DND-41 (cell line): ENCODE results near the gene TCIRG1.

Source experiments
- ATAC-seq: fragments of 200-7000 bp; cut with Tn5 transposase; 3 replicates; pipeline ENCODE4 v1.9.1; 2021; ENCODE audit warnings: low read depth; ENCODE audit not compliant: insufficient read depth
- DNase-seq: peaks from one replicate; pipeline ENCODE4 v3.0.0-alpha.2; 2020
- H2AFZ ChIP-seq: 2 replicates; pipeline ENCODE4 v1.6.0; 2012; ENCODE audit warnings: low read depth, low read length
- H3K27ac ChIP-seq: 2 replicates; pipeline ENCODE4 v1.5.1; 2012; ENCODE audit warnings: low read length, inconsistent platforms
- H3K27me3 ChIP-seq: fragments of 200-600 bp; sonication (generic); 2 replicates; pipeline ENCODE4 v1.6.0; 2012; ENCODE audit warnings: low read length, mild to moderate bottlenecking, inconsistent platforms; ENCODE audit not compliant: insufficient read depth, poor library complexity
- H3K36me3 ChIP-seq: 2 replicates; pipeline ENCODE4 v1.5.1; 2012; ENCODE audit warnings: low read length, inconsistent platforms; ENCODE audit not compliant: insufficient read depth
- H3K4me1 ChIP-seq: 2 replicates; pipeline ENCODE4 v1.5.1; 2012; ENCODE audit warnings: mild to moderate bottlenecking, low read length; ENCODE audit not compliant: insufficient read depth
- H3K4me2 ChIP-seq: 2 replicates; pipeline ENCODE4 v1.6.0; 2012; ENCODE audit warnings: mild to moderate bottlenecking, moderate library complexity, low read length, inconsistent platforms; ENCODE audit not compliant: insufficient read depth
- H3K4me3 ChIP-seq, 2 experiments: fragments of 200-600 bp in 1 of 2; shearing (Covaris generic) in 1 of 2; 2 replicates each; pipeline ENCODE4 v1.5.1; 2012 to 2016; ENCODE audit warnings: inconsistent platforms in 2 of 2, low read length in 2 of 2, mild to moderate bottlenecking in 2 of 2, low read depth in 1 of 2, moderate library complexity in 1 of 2
- H3K79me2 ChIP-seq: 2 replicates; pipeline ENCODE4 v1.6.0; 2012; ENCODE audit warnings: low read length, inconsistent platforms; ENCODE audit not compliant: insufficient read depth
- H3K9ac ChIP-seq: 2 replicates; pipeline ENCODE4 v1.6.0; 2012; ENCODE audit warnings: low read depth, mild to moderate bottlenecking, inconsistent platforms, low read length, moderate library complexity
- H3K9me3 ChIP-seq: 2 replicates; pipeline ENCODE4 v1.5.1; 2012; ENCODE audit warnings: low read length, moderate library complexity, mild to moderate bottlenecking, inconsistent platforms; ENCODE audit not compliant: insufficient read depth, severe bottlenecking
- H4K20me1 ChIP-seq: 2 replicates; pipeline ENCODE4 v1.6.0; 2012; ENCODE audit warnings: low read length; ENCODE audit not compliant: insufficient read depth
- CTCF ChIP-seq: IDR thresholded peaks from 2 replicates; pipeline ENCODE4 v1.5.1; 2012; ENCODE audit warnings: borderline replicate concordance, low read length, moderate library complexity, mild to moderate bottlenecking; ENCODE audit not compliant: poor library complexity, severe bottlenecking; ENCODE audit errors: extremely low read depth
- EZH2 ChIP-seq: IDR thresholded peaks from 3 replicates; pipeline ENCODE4 v1.6.1; 2012; ENCODE audit warnings: borderline replicate concordance, low read depth, mild to moderate bottlenecking, moderate library complexity, low read length, inconsistent platforms; ENCODE audit not compliant: severe bottlenecking

Gene TCIRG1

GRCh38 chr11:68093565-68093964 is 54.7 kb downstream of the TCIRG1 start:
- H3K27ac ChIP-seq: no peak overlapping the region
- peaks cover 9% of the 10 kb centered on the region; the same call in 1 of the 2 replicates for H4K20me1 ChIP-seq
- no peaks in the 10 kb centered on the region for H3K27me3 ChIP-seq
- H3K9ac ChIP-seq: no peak overlapping the region
- no peak for TF ChIP-seq CTCF
- TF ChIP-seq EZH2: no peak
- peaks cover 19% of the 10 kb centered on the region; the same call in 1 of the 2 replicates for H3K36me3 ChIP-seq
- H3K9me3 ChIP-seq: no peaks in the 10 kb centered on the region
- ATAC-seq (no peak), DNase-seq (no peak)
- no peak overlapping the region for H3K4me3 ChIP-seq
- no peaks in the 10 kb centered on the region for H3K4me1 ChIP-seq
- no peak overlapping the region for H3K4me2 ChIP-seq
- peaks cover 12% of the 10 kb centered on the region for H3K79me2 ChIP-seq
- H2AFZ ChIP-seq: no peak overlapping the region

- TF ChIP-seq EZH2: no peak
- TF ChIP-seq CTCF: no peak
- Histone ChIP-seq H3K79me2 (peaks cover 33% of the 10 kb centered on the region), H3K27ac (no peak overlapping the region), H3K4me2 (no peak overlapping the region), H2AFZ (no peak overlapping the region), H3K27me3 (no peaks in the 10 kb centered on the region), H3K9ac (no peak overlapping the region), H3K4me1 (peaks cover 26% of the 10 kb centered on the region), H3K36me3 (peaks cover 12% of the 10 kb centered on the region; the same call in 1 of the 2 replicates), H3K4me3 (no peak overlapping the region), H4K20me1 (peaks cover 11% of the 10 kb centered on the region; the same call in 1 of the 2 replicates), H3K9me3 (no peaks in the 10 kb centered on the region)
- DNase-seq (no peak), ATAC-seq (no peak)
Measured at GRCh38 chr11:68096962-68097361, 58.1 kb downstream of the TCIRG1 start.

DNA sequence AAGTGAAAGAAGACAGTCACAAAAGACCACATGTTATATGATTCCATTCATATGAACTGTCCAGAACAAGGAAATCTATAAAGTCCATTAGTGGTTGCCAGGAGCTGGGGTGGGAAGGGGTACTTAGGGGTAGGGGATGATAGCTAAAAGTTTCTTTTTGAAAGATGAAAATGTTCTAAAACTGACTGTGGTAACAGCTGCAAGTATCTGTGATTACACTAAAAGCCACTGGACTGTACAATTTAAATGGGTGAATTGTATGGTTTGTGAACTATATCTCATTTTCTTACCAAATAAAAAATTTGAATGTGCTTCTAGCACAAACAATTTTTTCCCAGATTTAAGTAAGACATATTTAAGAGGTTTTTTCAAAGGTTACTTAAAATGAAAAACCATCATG is 60.2 kb downstream of the TCIRG1 start:
- H3K4me2 ChIP-seq: peak overlapping the region; percentile 54
- TF ChIP-seq EZH2 (no peak), CTCF (no peak)
- H3K36me3 ChIP-seq: peaks cover 10% of the 10 kb centered on the region; the same call in 1 of the 2 replicates
- peak overlapping the region; percentile 37; the same call in 1 of the 2 replicates for H3K27ac ChIP-seq
- ATAC-seq (no peak), DNase-seq (no peak)
- H3K4me1 ChIP-seq: peaks cover 26% of the 10 kb centered on the region
- H3K27me3 ChIP-seq: no peaks in the 10 kb centered on the region
- H2AFZ ChIP-seq: no peak overlapping the region
- no peaks in the 10 kb centered on the region for H3K9me3 ChIP-seq
- peaks cover 15% of the 10 kb centered on the region; the same call in 1 of the 2 replicates for H4K20me1 ChIP-seq
- no peak overlapping the region for H3K4me3 ChIP-seq
- no peak overlapping the region for H3K9ac ChIP-seq
- peaks cover 53% of the 10 kb centered on the region for H3K79me2 ChIP-seq
